Liver (tissue), 9 donors: ENCODE data around the gene ZNF593. TPM values are rescaled to one million over a fixed set of nuclear protein-coding genes. Genes with fewer than 3 reads are reported as not detected.

Experiments
- DNase-seq: peaks from one replicate; pipeline ENCODE4 v3.0.0-alpha.2; 2017; ENCODE audit warnings: low spot score
- H3K27ac ChIP-seq, 2 donors: one replicate each; pipeline ENCODE4 v1.7.0; 2013; ENCODE audit warnings: inconsistent platforms in 2 of 2, low read length in 2 of 2, control low read depth in 1 of 2, low read depth in 1 of 2, mild to moderate bottlenecking in 1 of 2
- H3K27me3 ChIP-seq, 4 donors: one replicate each; pipeline versions ENCODE4 v1.6.1 to v1.7.0; 2013; ENCODE audit warnings: low read length in 3 of 4, inconsistent platforms in 1 of 4, mild to moderate bottlenecking in 1 of 4, moderate library complexity in 1 of 4; ENCODE audit not compliant: control insufficient read depth in 4 of 4, insufficient read depth in 4 of 4
- H3K36me3 ChIP-seq, 4 donors: one replicate each; pipeline versions ENCODE4 v1.6.1 to v1.7.0; 2013; ENCODE audit warnings: low read length in 3 of 4, mild to moderate bottlenecking in 3 of 4, low read depth in 1 of 4, moderate library complexity in 1 of 4; ENCODE audit not compliant: control insufficient read depth in 4 of 4, insufficient read depth in 3 of 4
- H3K4me1 ChIP-seq, 4 donors: one replicate each; pipeline versions ENCODE4 v1.6.1 to v1.7.0; 2013; ENCODE audit warnings: low read length in 3 of 4, mild to moderate bottlenecking in 3 of 4, moderate library complexity in 1 of 4; ENCODE audit not compliant: control insufficient read depth in 4 of 4, insufficient read depth in 4 of 4
- H3K4me3 ChIP-seq, 3 donors: one replicate each; pipeline versions ENCODE4 v1.6.1 to v1.7.0; 2013; ENCODE audit warnings: low read length in 3 of 3, control low read depth in 1 of 3, low read depth in 1 of 3, mild to moderate bottlenecking in 1 of 3
- H3K9ac ChIP-seq, 2 donors: one replicate each; pipeline ENCODE4 v1.7.0; 2013; ENCODE audit warnings: low read length in 2 of 2, mild to moderate bottlenecking in 2 of 2, moderate library complexity in 2 of 2, control low read depth in 1 of 2, low read depth in 1 of 2
- H3K9me3 ChIP-seq, 4 donors: one replicate each; pipeline versions ENCODE4 v1.6.1 to v1.7.0; 2013; ENCODE audit warnings: low read length in 3 of 4; ENCODE audit not compliant: control insufficient read depth in 4 of 4
- ATF3 ChIP-seq: IDR thresholded peaks from 2 replicates; pipeline ENCODE4 v1.6.1; 2016; ENCODE audit warnings: antibody characterized with exemption
- CTCF ChIP-seq: fragments of 150-350 bp; IDR thresholded peaks from 2 replicates; pipeline ENCODE4 v1.5.1; 2017; ENCODE audit warnings: improper control_type of control experiment, low read depth, low read length; ENCODE audit not compliant: missing input control
- FOXA1 ChIP-seq: IDR thresholded peaks from 2 replicates; pipeline ENCODE4 v1.6.1; 2016; ENCODE audit warnings: antibody characterized with exemption
- GABPA ChIP-seq, 2 donors: IDR thresholded peaks in 1 of 2; conservative IDR thresholded peaks in 1 of 2; 2 replicates each; pipeline ENCODE4 v1.6.1; 2016; ENCODE audit warnings: antibody characterized with exemption in 2 of 2, mild to moderate bottlenecking in 1 of 2, moderate library complexity in 1 of 2
- HNF4G ChIP-seq: IDR thresholded peaks from 2 replicates; pipeline ENCODE4 v1.6.1; 2016; ENCODE audit warnings: antibody characterized with exemption
- JUND ChIP-seq, 2 donors: IDR thresholded peaks; 2 replicates each; pipeline ENCODE4 v1.6.1; 2016; ENCODE audit warnings: antibody characterized with exemption in 2 of 2
- MAX ChIP-seq: IDR thresholded peaks from 2 replicates; pipeline ENCODE4 v1.6.1; 2016; ENCODE audit warnings: antibody characterized with exemption
- NR2F2 ChIP-seq: IDR thresholded peaks from 2 replicates; pipeline ENCODE4 v1.6.1; 2016; ENCODE audit warnings: antibody characterized with exemption
- RAD21 ChIP-seq, 2 donors: IDR thresholded peaks; 2 replicates each; pipeline ENCODE4 v1.6.1; 2016; ENCODE audit warnings: antibody characterized with exemption in 2 of 2, mild to moderate bottlenecking in 2 of 2
- RXRA ChIP-seq, 2 donors: IDR thresholded peaks; 2 replicates each; pipeline ENCODE4 v1.6.1; 2017 to 2018; ENCODE audit warnings: antibody characterized with exemption in 2 of 2, mild to moderate bottlenecking in 1 of 2
- SP1 ChIP-seq: IDR thresholded peaks from 2 replicates; pipeline ENCODE4 v1.6.1; 2018; ENCODE audit warnings: antibody characterized with exemption, mild to moderate bottlenecking
- TAF1 ChIP-seq: conservative IDR thresholded peaks from 2 replicates; pipeline ENCODE4 v1.6.1; 2016; ENCODE audit warnings: antibody characterized with exemption, mild to moderate bottlenecking
- ZBTB33 ChIP-seq: IDR thresholded peaks from 2 replicates; pipeline ENCODE4 v1.6.1; 2016; ENCODE audit warnings: antibody characterized with exemption
- WGBS: extraction: QIAGEN DNeasy Blood & Tissue Kit; methylation state at CpG from one replicate; pipeline ENCODE4 v1.1.7; 2013; 5-methylcytosine and 5-hydroxymethylcytosine counted together
- polyA plus RNA-seq, 2 donors: library from polyadenylated mRNA; stranded (reverse) in 1 of 2; unstranded in 1 of 2; fragments of 200-250 nt in 1 of 2; fragments of >200 nt in 1 of 2; fragmentation: Nextera tagmentation in 1 of 2; extraction: Ambion mirVana in 1 of 2; gene quantifications; one replicate each; pipeline versions ENCODE4 v1.2.1 to v1.2.3, GENCODE V29; 2013 to 2015
- total RNA-seq, 2 donors: library from RNA; depleted of rRNA; stranded (reverse); fragments of >200 nt; gene quantifications; one replicate each; pipeline ENCODE4 v1.2.3, GENCODE V29; 2014
- donor health status: healthy.
- donor health status: healthy.
- donor health status: healthy.
- donor health status: healthy.
- donor health status: healthy.

ZNF593 gene
- total and polyA plus RNA-seq, 4 donors: 5.7 to 81.4 (median 30.2) TPM

- TF ChIP-seq CTCF (no peak), RXRA (IDR thresholded peaks at IDR 0.05) (no peak), TAF1 (no peak), FOXA1 (no peak), ATF3 (no peak)
Measured at GRCh38 chr1:26187882-26188281, 18.2 kb downstream of the ZNF593 start (continued).

- Histone ChIP-seq H3K4me1 (no peaks in the 10 kb centered on the region), H3K36me3 (no peaks in the 10 kb centered on the region), H3K9me3 (no peaks in the 10 kb centered on the region), H3K27ac (no peak overlapping the region), H3K27me3 (no peaks in the 10 kb centered on the region), H3K4me3 (no peak overlapping the region), H3K9ac (no peak overlapping the region)
- WGBS: 95% methylated on average over 8 of the region's 8 CpGs
- TF ChIP-seq FOXA1: no peak
- no peak for TF ChIP-seq RAD21 (IDR thresholded peaks at IDR 0.05)
- no peak for TF ChIP-seq SP1
- TF ChIP-seq MAX: no peak
- no peak for TF ChIP-seq GABPA (IDR thresholded peaks at IDR 0.05 in 1 of 2, conservative IDR thresholded peaks at IDR 0.05 in 1 of 2)
- TF ChIP-seq HNF4G: no peak
- no peak for TF ChIP-seq ZBTB33
- TF ChIP-seq JUND (IDR thresholded peaks at IDR 0.05): no peak
- TF ChIP-seq ATF3: no peak
- no peak for TF ChIP-seq TAF1
- TF ChIP-seq NR2F2: no peak
- DNase-seq: no peak
Measured at GRCh38 chr1:26188477-26188876, 18.8 kb downstream of the ZNF593 start.

GRCh38 chr1:26189331-26189730, 19.6 kb downstream of the ZNF593 start:
- no peak overlapping the region for H3K9ac ChIP-seq
- TF ChIP-seq NR2F2: peak; percentile 53
- TF ChIP-seq HNF4G: no peak
- no peak for TF ChIP-seq ZBTB33
- no peak overlapping the region for H3K4me3 ChIP-seq
- no peaks in the 10 kb centered on the region for H3K4me1 ChIP-seq
- H3K9me3 ChIP-seq: no peaks in the 10 kb centered on the region
- H3K27ac ChIP-seq: no peak overlapping the region
- no peaks in the 10 kb centered on the region for H3K27me3 ChIP-seq
- no peaks in the 10 kb centered on the region for H3K36me3 ChIP-seq
- WGBS: 77% methylated on average over 6 of the region's 6 CpGs
- DNase-seq: no peak
